Glomerular visceral epithelial cell (primary cell): ENCODE measurements around the gene TTLL10.
"Not testable (repeated sequence)": the region's sequence is repeated elsewhere in the genome, so short reads cannot be mapped to it uniquely, and the experiment has no call there.

Source experiments
- DNase-seq: peaks from one replicate; pipeline ENCODE4 v3.0.0-alpha.2; 2016; ENCODE audit errors: extremely low spot score

The TTLL10 gene

GRCh38 chr1:1171546-1172340 is 1.9 kb upstream of the TTLL10 start:
- DNase-seq: no peak

GRCh38 chr1:1173061-1173792 is 453 bp upstream of the TTLL10 start:
- no peak for DNase-seq

- no peak for DNase-seq
These were observed 1.8 kb downstream of the TTLL10 start for GRCh38 chr1:1175221-1176062.

GRCh38 chr1:1176063-1176761 is 2.5 kb downstream of the TTLL10 start:
- DNase-seq: not testable (repeated sequence)

- DNase-seq: no peak
These were observed 3.3 kb downstream of the TTLL10 start for GRCh38 chr1:1176931-1177330.

- DNase-seq: no peak
These were observed 3.9 kb downstream of the TTLL10 start for GRCh38 chr1:1177452-1178206.

GRCh38 chr1:1178794-1179331 is 5.2 kb downstream of the TTLL10 start:
- no peak for DNase-seq

GRCh38 chr1:1179346-1179982 is 5.8 kb downstream of the TTLL10 start:
- no peak for DNase-seq

- DNase-seq: no peak
These were observed 6.5 kb downstream of the TTLL10 start for GRCh38 chr1:1179983-1180861.

GRCh38 chr1:1181129-1181937 is 7.7 kb downstream of the TTLL10 start:
- DNase-seq: no peak

- DNase-seq: no peak
These were observed 8.3 kb downstream of the TTLL10 start for GRCh38 chr1:1181938-1182410.

- no peak for DNase-seq
These were observed 9.0 kb downstream of the TTLL10 start for GRCh38 chr1:1182491-1183220.

- DNase-seq: no peak
These were observed 9.6 kb downstream of the TTLL10 start for GRCh38 chr1:1183221-1183747.

- DNase-seq: no peak
These were observed 10.4 kb downstream of the TTLL10 start for GRCh38 chr1:1183833-1184775.

- DNase-seq: no peak
These were observed 11.6 kb downstream of the TTLL10 start for GRCh38 chr1:1185101-1185765.
